IPS DF 4.7 (cell line): ENCODE results near the gene ZNF75A.

Source experiments
- DNase-seq: peaks from one replicate; pipeline ENCODE4 v3.0.0-alpha.2; 2013; ENCODE audit warnings: low spot score; ENCODE audit errors: extremely low read depth

The ZNF75A gene

DNA sequence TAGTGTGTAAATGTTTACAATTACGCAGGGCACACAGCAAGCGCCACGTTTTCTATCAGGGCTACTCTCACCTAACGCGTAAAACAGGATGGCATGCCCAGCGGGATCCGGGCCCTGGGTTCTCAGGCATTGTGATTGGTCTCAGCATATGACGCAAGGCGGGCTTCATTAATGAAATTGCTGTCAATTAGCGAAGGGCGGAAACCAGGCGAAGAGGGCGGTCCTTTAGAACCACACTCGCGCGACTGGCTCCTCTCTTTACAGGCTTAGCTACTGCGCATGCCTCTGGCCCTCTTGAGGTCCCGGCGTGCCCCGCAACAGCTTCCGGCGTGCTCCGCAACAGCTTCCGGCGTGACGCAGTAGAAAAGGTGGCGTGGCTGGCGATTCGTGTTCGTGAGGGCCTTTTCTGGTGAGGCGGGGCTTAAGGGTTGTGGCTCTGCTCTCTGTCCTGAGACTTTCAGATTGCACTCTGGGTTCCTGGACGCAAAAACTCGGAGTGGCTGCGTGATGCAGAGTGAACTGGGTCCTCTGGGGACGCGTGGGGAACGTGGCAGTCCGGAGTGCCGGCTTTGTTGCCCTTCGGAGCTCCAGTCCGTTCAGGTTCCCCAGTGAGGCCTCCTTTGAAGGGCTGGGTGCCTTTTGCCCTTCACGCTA, 59.6 kb downstream of the ZNF75A start:
- DNase-seq, result no peak
